Transverse colon (tissue), 4 donors: ENCODE data around the gene BET1. TPM values are rescaled to one million over a fixed set of nuclear protein-coding genes. Genes with fewer than 3 reads are reported as not detected.

ENCODE experiments used
- DNase-seq: peaks from one replicate; pipeline ENCODE4 v3.0.0-alpha.2; 2019
- H3K27ac ChIP-seq, 4 donors: fragments of 200-600 bp; sonication (generic); 2 replicates each; pipeline ENCODE4 v1.5.1; 2016 to 2018; ENCODE audit warnings: inconsistent platforms in 4 of 4
- H3K27me3 ChIP-seq: fragments of 200-600 bp; sonication (generic); 2 replicates; pipeline ENCODE4 v1.5.1; 2017; ENCODE audit warnings: inconsistent platforms
- H3K36me3 ChIP-seq, 4 donors: fragments of 200-600 bp; sonication (generic); 2 replicates each; pipeline ENCODE4 v1.5.1; 2017 to 2019; ENCODE audit warnings: inconsistent platforms in 4 of 4
- H3K4me1 ChIP-seq, 4 donors: fragments of 200-600 bp; sonication (generic); 2 replicates each; pipeline ENCODE4 v1.5.1; 2017 to 2020; ENCODE audit warnings: inconsistent platforms in 4 of 4
- H3K4me3 ChIP-seq, 4 donors: fragments of 200-600 bp; sonication (generic); 1 replicate in 1 of 4; 2 replicates in 3 of 4; pipeline versions ENCODE4 v1.5.1 to v1.6.1; 2017 to 2019; ENCODE audit warnings: inconsistent platforms in 4 of 4
- H3K9me3 ChIP-seq, 2 donors: fragments of 200-600 bp; sonication (generic); 2 replicates each; pipeline ENCODE4 v1.5.1; 2017 to 2019; ENCODE audit warnings: inconsistent platforms in 2 of 2
- CTCF ChIP-seq, 5 experiments: fragments of 200-600 bp in 3 of 5; fragments of 450-650 bp in 2 of 5; sonication (generic) in 3 of 5; IDR thresholded peaks; 1 replicate in 2 of 5; 2 replicates in 3 of 5; pipeline ENCODE4 v1.5.1; 2016 to 2017; ENCODE audit warnings: antibody characterized with exemption in 5 of 5, inconsistent platforms in 3 of 5, mild to moderate bottlenecking in 2 of 5, moderate library complexity in 1 of 5
- EP300 ChIP-seq: sonication (generic); formaldehyde crosslinking; IDR thresholded peaks from one replicate; pipeline ENCODE4 v1.6.1; 2017; ENCODE audit warnings: antibody characterized with exemption, low read depth
- POLR2A ChIP-seq: fragments of 450-650 bp; IDR thresholded peaks from one replicate; pipeline ENCODE4 v1.6.1; 2016; ENCODE audit warnings: antibody characterized with exemption, mild to moderate bottlenecking, moderate library complexity
- POLR2AphosphoS5 ChIP-seq, 3 donors: sonication (generic); formaldehyde crosslinking; IDR thresholded peaks; one replicate each; pipeline ENCODE4 v1.6.1; 2016; ENCODE audit warnings: antibody characterized with exemption in 3 of 3
- WGBS, 2 donors: methylation state at CpG; one replicate each; pipeline ENCODE4 v1.1.5; 2018; ENCODE audit warnings: low coverage in 1 of 2; 5-methylcytosine and 5-hydroxymethylcytosine counted together
- in situ Hi-C, 4 donors: fragments of 200-750 bp; cut with MboI; loops; one replicate each; pipeline versions ENCODE4 v1.15.0 to v1.15.1; 2017; ENCODE audit warnings: low sequenced_read_pairs in 3 of 4, low pct_ligation_motif_present in 1 of 4, low pct_unique_long_range_greater_than_20kb in 1 of 4
- intact Hi-C: fragments of 100-400 bp; cut with DNase I; formaldehyde crosslinking; loops from one replicate; pipeline ENCODE4 v1.15.1; 2023; ENCODE audit warnings: low total_unique reads
- total RNA-seq, 4 donors: library from RNA; depleted of rRNA; stranded (reverse); fragments of >200 nt; gene quantifications; one replicate each; pipeline ENCODE4 v1.1.0, GENCODE V29; 2016

BET1 gene
- total RNA-seq, 4 donors from 2014 or later, result 15.7 to 28.9 (median 21.2) TPM

- Histone ChIP-seq H3K4me3 (no peak overlapping the region), H3K36me3 (no peaks in the 10 kb centered on the region), H3K9me3 (no peaks in the 10 kb centered on the region), H3K27ac (no peak overlapping the region), H3K27me3 (no peaks in the 10 kb centered on the region), H3K4me1 (no peaks in the 10 kb centered on the region)
- DNase-seq, result no peak
- intact Hi-C loops, result no loop called here
- in situ Hi-C loops, result no loop called here
- WGBS, 2 donors, result 50 to 59% methylated on average over 1 of the region's 1 CpG
- TF ChIP-seq POLR2A (no peak), EP300 (no peak), POLR2AphosphoS5 (IDR thresholded peaks at IDR 0.05) (no peak), CTCF (IDR thresholded peaks at IDR 0.05) (no peak)
These were observed 39.1 kb upstream of the BET1 start for GRCh38 chr7:94043299-94043698.

GRCh38 chr7:94042381-94042780 lies 38.2 kb upstream of the BET1 start:
- no peak overlapping the region for H3K27ac ChIP-seq
- no peak for TF ChIP-seq EP300
- no peak for TF ChIP-seq POLR2A
- no peak for TF ChIP-seq POLR2AphosphoS5 (IDR thresholded peaks at IDR 0.05)
- no peak for TF ChIP-seq CTCF (IDR thresholded peaks at IDR 0.05)
- no peaks in the 10 kb centered on the region for H3K4me1 ChIP-seq
- 77 to 86% methylated on average over 2 to 3 of the region's 3 CpGs for WGBS, 2 donors
- no peaks in the 10 kb centered on the region for H3K36me3 ChIP-seq
- no peaks in the 10 kb centered on the region for H3K27me3 ChIP-seq
- in situ Hi-C loops, result no loop called here
- DNase-seq, result no peak
- no peaks in the 10 kb centered on the region for H3K9me3 ChIP-seq
- intact Hi-C loops, result no loop called here
- no peak overlapping the region for H3K4me3 ChIP-seq

- intact Hi-C loops, result no loop called here
- no peak for TF ChIP-seq POLR2AphosphoS5 (IDR thresholded peaks at IDR 0.05)
- no peak for TF ChIP-seq POLR2A
- TF ChIP-seq EP300, result no peak
- no peak for DNase-seq
These were observed 37.4 kb upstream of the BET1 start for GRCh38 chr7:94041529-94041928.

GRCh38 chr7:94040254-94040653 lies 36.1 kb upstream of the BET1 start:
- no peak overlapping the region for H3K27ac ChIP-seq
- no peak for TF ChIP-seq POLR2AphosphoS5 (IDR thresholded peaks at IDR 0.05)
- TF ChIP-seq EP300, result no peak
- no peak for TF ChIP-seq CTCF (IDR thresholded peaks at IDR 0.05)
- no peak for TF ChIP-seq POLR2A
- H3K9me3 ChIP-seq, result no peaks in the 10 kb centered on the region
- H3K36me3 ChIP-seq, result no peaks in the 10 kb centered on the region
- 0 to 48% methylated on average over 1 to 2 of the region's 2 CpGs for WGBS, 2 donors
- H3K4me3 ChIP-seq, result no peak overlapping the region
- intact Hi-C loops (no loop called here), in situ Hi-C loops (no loop called here)
- H3K27me3 ChIP-seq, result no peaks in the 10 kb centered on the region
- no peaks in the 10 kb centered on the region for H3K4me1 ChIP-seq
- DNase-seq, result no peak

More at GRCh38 chr7:94041529-94041928, 37.4 kb upstream of the BET1 start:
- Histone ChIP-seq H3K4me1 (no peaks in the 10 kb centered on the region), H3K27ac (no peak overlapping the region), H3K27me3 (no peaks in the 10 kb centered on the region), H3K4me3 (no peak overlapping the region), H3K9me3 (no peaks in the 10 kb centered on the region), H3K36me3 (no peaks in the 10 kb centered on the region)
- in situ Hi-C loops, result no loop called here

- no peak for TF ChIP-seq POLR2A
- TF ChIP-seq EP300, result no peak
- no peak for TF ChIP-seq CTCF (IDR thresholded peaks at IDR 0.05)
- no peak for TF ChIP-seq POLR2AphosphoS5 (IDR thresholded peaks at IDR 0.05)
- Histone ChIP-seq H3K4me1 (no peaks in the 10 kb centered on the region), H3K27me3 (no peaks in the 10 kb centered on the region), H3K4me3 (no peak overlapping the region), H3K9me3 (no peaks in the 10 kb centered on the region), H3K27ac (no peak overlapping the region), H3K36me3 (no peaks in the 10 kb centered on the region)
- in situ Hi-C loops, result no loop called here
- DNase-seq, result no peak
- WGBS, 2 donors, result 63 to 75% methylated on average over 9 of the region's 9 CpGs
- intact Hi-C loops, result no loop called here
These were observed 35.3 kb upstream of the BET1 start for GRCh38 chr7:94039368-94040035.
